ENCODE data around the gene LRBA. TPM values are rescaled to one million over a fixed set of nuclear protein-coding genes. Genes with fewer than 3 reads are reported as not detected.

LRBA gene
- total RNA-seq, 1 experiment from 2014 or later: 55.3 TPM

DNA sequence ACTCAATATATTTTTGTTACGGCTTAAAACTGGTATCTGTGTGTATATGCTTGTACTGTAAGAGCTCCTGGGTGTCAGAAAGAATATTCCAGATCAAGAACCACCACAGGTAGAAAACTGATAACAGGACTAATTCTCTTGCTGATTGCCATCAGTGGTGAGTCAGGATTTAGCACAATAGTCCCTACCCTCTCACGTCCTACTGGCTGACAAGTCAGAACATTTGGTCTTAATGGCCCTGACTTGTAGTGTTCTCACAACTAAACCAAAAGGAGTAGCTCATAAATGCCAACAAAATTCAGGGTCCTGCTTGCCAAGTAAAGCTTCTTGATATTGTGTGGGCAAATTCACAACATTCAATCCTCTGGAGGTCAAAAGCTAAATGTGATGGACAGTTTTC, 538.3 kb downstream of the LRBA start:
- no peak overlapping the region for H3K27ac Mint-ChIP-seq
- Histone ChIP-seq H3K56ac (ENCODE audit: insufficient read length, low read depth, low read length) (no peak overlapping the region), H2BK5ac (ENCODE audit: insufficient read length, low read length) (no peak overlapping the region), H3K9me3 (ENCODE audit: control insufficient read depth, low read depth, low read length) (no peaks in the 10 kb centered on the region), H3K79me1 (ENCODE audit: insufficient read depth, low read depth, low read length, poor library complexity, severe bottlenecking) (no peaks in the 10 kb centered on the region), H3K4me2 (ENCODE audit: insufficient read depth, insufficient read length, low read length) (no peak overlapping the region), H4K20me1 (ENCODE audit: control insufficient read depth, insufficient read depth, insufficient read length) (no peaks in the 10 kb centered on the region), H3K23me2 (ENCODE audit: insufficient read length, low read depth, low read length, poor library complexity, severe bottlenecking) (no peaks in the 10 kb centered on the region), H3K18ac (ENCODE audit: insufficient read length, low read depth, low read length) (no peak overlapping the region), H3K14ac (ENCODE audit: insufficient read depth, low read length) (no peak overlapping the region), H2BK20ac (ENCODE audit: low read depth, low read length, poor library complexity, severe bottlenecking) (no peak overlapping the region), H4K5ac (ENCODE audit: insufficient read length, low read depth, low read length) (no peak overlapping the region), H3K27me3 (ENCODE audit: insufficient read depth, low read length) (no peaks in the 10 kb centered on the region), H2AFZ (ENCODE audit: low read length) (no peak overlapping the region), H3K27ac (ENCODE audit: insufficient read length, low read depth, low read length) (no peak overlapping the region), H3K4me1 (ENCODE audit: insufficient read depth, low read length) (no peaks in the 10 kb centered on the region), H3T11ph (ENCODE audit: low read length) (no peak overlapping the region), H2BK15ac (ENCODE audit: low read depth, low read length) (no peak overlapping the region), H3K9ac (ENCODE audit: extremely low read depth, insufficient read length, low read length) (no peak overlapping the region), H2BK12ac (ENCODE audit: insufficient read length, low read depth, low read length) (no peak overlapping the region), H2BK120ac (ENCODE audit: low read depth, low read length, poor library complexity, severe bottlenecking) (no peak overlapping the region), H3K4ac (ENCODE audit: low read depth, low read length) (no peak overlapping the region), H4K8ac (replicated peaks; ENCODE audit: insufficient read length, low read depth, low read length) (no peak overlapping the region), H2AK5ac (ENCODE audit: insufficient read length, low read length) (no peak overlapping the region), H3K23ac (ENCODE audit: insufficient read length, low read depth, low read length) (no peak overlapping the region), H3K79me2 (ENCODE audit: insufficient read depth, low read length) (no peaks in the 10 kb centered on the region), H4K91ac (ENCODE audit: insufficient read length, low read depth, low read length) (no peak overlapping the region)
- H3K4me3 Mint-ChIP-seq: no peak overlapping the region
- H3K36me3 Mint-ChIP-seq (ENCODE audit: insufficient read depth in 1 of 3, low read depth in 3 of 3): no peaks in the 10 kb centered on the region
- DNase-seq: no peak
- H3K9me3 Mint-ChIP-seq: no peaks in the 10 kb centered on the region
- no peaks in the 10 kb centered on the region for H3K4me1 Mint-ChIP-seq
- no CpG with 5 or more reads among the region's 2 CpGs for WGBS (ENCODE audit: extremely low coverage, insufficient read length, low lambda C conversion rate)
- TF ChIP-seq, protein P1, sequence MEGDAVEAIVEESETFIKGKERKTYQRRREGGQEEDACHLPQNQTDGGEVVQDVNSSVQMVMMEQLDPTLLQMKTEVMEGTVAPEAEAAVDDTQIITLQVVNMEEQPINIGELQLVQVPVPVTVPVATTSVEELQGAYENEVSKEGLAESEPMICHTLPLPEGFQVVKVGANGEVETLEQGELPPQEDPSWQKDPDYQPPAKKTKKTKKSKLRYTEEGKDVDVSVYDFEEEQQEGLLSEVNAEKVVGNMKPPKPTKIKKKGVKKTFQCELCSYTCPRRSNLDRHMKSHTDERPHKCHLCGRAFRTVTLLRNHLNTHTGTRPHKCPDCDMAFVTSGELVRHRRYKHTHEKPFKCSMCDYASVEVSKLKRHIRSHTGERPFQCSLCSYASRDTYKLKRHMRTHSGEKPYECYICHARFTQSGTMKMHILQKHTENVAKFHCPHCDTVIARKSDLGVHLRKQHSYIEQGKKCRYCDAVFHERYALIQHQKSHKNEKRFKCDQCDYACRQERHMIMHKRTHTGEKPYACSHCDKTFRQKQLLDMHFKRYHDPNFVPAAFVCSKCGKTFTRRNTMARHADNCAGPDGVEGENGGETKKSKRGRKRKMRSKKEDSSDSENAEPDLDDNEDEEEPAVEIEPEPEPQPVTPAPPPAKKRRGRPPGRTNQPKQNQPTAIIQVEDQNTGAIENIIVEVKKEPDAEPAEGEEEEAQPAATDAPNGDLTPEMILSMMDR (conservative IDR thresholded peaks at IDR 0.05): no peak
- H3K27me3 Mint-ChIP-seq (ENCODE audit: low read depth): no peaks in the 10 kb centered on the region
